ENCODE results near the gene SH3RF3.

DNA sequence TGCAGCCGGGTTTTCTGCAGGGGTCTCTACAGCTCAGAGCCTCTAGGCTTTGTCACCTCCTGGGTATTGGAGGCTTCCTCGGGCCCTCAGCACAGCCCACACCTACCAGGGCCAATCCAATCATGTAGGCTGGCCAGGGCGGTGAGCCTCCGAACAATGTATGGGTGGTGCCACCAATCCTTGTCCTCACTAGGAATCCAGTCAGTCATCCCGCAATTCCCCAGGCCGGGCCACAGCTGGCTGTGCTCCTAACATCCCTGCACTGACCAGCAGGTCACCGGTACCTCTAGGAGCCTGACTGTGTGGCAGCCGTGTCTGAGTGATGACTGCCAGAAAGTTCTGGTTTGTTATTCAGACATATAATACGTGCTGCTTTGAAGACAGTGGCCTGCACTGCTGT is 129.4 kb downstream of the SH3RF3 start:
- TF ChIP-seq, protein P1, sequence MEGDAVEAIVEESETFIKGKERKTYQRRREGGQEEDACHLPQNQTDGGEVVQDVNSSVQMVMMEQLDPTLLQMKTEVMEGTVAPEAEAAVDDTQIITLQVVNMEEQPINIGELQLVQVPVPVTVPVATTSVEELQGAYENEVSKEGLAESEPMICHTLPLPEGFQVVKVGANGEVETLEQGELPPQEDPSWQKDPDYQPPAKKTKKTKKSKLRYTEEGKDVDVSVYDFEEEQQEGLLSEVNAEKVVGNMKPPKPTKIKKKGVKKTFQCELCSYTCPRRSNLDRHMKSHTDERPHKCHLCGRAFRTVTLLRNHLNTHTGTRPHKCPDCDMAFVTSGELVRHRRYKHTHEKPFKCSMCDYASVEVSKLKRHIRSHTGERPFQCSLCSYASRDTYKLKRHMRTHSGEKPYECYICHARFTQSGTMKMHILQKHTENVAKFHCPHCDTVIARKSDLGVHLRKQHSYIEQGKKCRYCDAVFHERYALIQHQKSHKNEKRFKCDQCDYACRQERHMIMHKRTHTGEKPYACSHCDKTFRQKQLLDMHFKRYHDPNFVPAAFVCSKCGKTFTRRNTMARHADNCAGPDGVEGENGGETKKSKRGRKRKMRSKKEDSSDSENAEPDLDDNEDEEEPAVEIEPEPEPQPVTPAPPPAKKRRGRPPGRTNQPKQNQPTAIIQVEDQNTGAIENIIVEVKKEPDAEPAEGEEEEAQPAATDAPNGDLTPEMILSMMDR (IDR thresholded peaks at IDR 0.05 in 2 of 3, conservative IDR thresholded peaks at IDR 0.05 in 1 of 3; ENCODE audit: insufficient read depth in 2 of 3, low read depth in 1 of 3, low read length in 3 of 3) = no peak
- TF ChIP-seq, protein P2, sequence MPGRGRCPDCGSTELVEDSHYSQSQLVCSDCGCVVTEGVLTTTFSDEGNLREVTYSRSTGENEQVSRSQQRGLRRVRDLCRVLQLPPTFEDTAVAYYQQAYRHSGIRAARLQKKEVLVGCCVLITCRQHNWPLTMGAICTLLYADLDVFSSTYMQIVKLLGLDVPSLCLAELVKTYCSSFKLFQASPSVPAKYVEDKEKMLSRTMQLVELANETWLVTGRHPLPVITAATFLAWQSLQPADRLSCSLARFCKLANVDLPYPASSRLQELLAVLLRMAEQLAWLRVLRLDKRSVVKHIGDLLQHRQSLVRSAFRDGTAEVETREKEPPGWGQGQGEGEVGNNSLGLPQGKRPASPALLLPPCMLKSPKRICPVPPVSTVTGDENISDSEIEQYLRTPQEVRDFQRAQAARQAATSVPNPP (IDR thresholded peaks at IDR 0.05; ENCODE audit: borderline replicate concordance, insufficient read depth, insufficient read length) = no peak
- TF ChIP-seq MIER1 (IDR thresholded peaks at IDR 0.05; ENCODE audit: low read depth) (no peak), GABPA (tag; conservative IDR thresholded peaks at IDR 0.05; ENCODE audit: low read depth) (no peak), JUND (IDR thresholded peaks at IDR 0.05; ENCODE audit: borderline replicate concordance, low read depth, low read length) (no peak), JUND (tag; IDR thresholded peaks at IDR 0.05; ENCODE audit: borderline replicate concordance, low read depth, low read length) (no peak), MYC (IDR thresholded peaks at IDR 0.05; ENCODE audit: low read depth, low read length) (no peak), MYC (CRISPR knock-in tag; IDR thresholded peaks at IDR 0.05; ENCODE audit: borderline replicate concordance, low read depth) (no peak), ZNF311 (CRISPR knock-in tag; IDR thresholded peaks at IDR 0.05) (no peak), TRIM28 (IDR thresholded peaks at IDR 0.05) (no peak), RB1 (IDR thresholded peaks at IDR 0.05; ENCODE audit: low read depth) (no peak)
- TF ChIP-seq, protein P3, sequence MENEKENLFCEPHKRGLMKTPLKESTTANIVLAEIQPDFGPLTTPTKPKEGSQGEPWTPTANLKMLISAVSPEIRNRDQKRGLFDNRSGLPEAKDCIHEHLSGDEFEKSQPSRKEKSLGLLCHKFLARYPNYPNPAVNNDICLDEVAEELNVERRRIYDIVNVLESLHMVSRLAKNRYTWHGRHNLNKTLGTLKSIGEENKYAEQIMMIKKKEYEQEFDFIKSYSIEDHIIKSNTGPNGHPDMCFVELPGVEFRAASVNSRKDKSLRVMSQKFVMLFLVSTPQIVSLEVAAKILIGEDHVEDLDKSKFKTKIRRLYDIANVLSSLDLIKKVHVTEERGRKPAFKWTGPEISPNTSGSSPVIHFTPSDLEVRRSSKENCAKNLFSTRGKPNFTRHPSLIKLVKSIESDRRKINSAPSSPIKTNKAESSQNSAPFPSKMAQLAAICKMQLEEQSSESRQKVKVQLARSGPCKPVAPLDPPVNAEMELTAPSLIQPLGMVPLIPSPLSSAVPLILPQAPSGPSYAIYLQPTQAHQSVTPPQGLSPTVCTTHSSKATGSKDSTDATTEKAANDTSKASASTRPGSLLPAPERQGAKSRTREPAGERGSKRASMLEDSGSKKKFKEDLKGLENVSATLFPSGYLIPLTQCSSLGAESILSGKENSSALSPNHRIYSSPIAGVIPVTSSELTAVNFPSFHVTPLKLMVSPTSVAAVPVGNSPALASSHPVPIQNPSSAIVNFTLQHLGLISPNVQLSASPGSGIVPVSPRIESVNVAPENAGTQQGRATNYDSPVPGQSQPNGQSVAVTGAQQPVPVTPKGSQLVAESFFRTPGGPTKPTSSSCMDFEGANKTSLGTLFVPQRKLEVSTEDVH (IDR thresholded peaks at IDR 0.05; ENCODE audit: low read depth, partially characterized antibody) = no peak
